ENCODE results near the gene EP300.
A peak's percentile ranks its signal among the peaks of the same experiment; 100 is the strongest.
"Not testable (repeated sequence)": the region's sequence is repeated elsewhere in the genome, so short reads cannot be mapped to it uniquely, and the experiment has no call there.

The EP300 gene

DNA sequence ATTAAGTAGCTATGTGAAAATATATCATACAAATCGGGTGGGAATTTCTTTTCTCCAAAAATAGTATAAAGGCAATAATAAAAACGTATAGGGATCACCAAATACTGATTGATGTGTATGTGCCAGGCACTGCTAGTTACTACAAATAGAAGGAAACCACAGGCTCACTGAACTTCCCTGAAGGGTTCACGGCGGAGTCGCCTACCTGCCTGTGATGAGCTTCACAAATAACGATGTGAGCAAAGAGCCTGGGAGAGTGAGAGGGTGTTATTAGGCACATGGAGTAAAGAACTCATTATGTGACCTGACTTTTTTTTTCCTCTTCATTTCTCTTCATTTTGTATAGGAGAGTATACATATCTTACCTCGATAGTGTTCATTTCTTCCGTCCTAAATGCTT, 76.8 kb downstream of the EP300 start:
- no peak for DNase-seq

GRCh38 chr22:41171996-41172395, 79.6 kb downstream of the EP300 start:
- no peak for DNase-seq

DNA sequence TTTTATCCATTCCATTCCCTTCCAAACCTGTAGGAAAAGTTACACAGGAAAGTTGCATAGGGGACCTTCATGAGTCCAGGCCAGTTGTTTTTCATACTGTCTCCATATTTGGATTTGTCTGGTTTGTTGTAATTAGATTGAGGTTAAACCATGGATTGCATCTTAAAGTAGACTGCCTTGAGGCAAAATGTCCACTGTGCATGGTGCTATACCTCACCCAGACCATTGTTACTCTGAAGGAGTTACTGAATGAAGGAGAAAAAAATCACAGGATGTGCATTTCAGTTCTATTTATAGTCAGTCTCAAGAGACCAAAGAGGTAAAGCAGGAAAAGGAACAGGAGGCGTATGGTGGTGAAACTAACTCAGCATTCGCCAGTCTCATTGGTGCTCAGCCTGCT, 83.2 kb downstream of the EP300 start:
- no peak for DNase-seq

- no peak for DNase-seq
These were observed 84.7 kb downstream of the EP300 start for GRCh38 chr22:41177040-41177621.

DNA sequence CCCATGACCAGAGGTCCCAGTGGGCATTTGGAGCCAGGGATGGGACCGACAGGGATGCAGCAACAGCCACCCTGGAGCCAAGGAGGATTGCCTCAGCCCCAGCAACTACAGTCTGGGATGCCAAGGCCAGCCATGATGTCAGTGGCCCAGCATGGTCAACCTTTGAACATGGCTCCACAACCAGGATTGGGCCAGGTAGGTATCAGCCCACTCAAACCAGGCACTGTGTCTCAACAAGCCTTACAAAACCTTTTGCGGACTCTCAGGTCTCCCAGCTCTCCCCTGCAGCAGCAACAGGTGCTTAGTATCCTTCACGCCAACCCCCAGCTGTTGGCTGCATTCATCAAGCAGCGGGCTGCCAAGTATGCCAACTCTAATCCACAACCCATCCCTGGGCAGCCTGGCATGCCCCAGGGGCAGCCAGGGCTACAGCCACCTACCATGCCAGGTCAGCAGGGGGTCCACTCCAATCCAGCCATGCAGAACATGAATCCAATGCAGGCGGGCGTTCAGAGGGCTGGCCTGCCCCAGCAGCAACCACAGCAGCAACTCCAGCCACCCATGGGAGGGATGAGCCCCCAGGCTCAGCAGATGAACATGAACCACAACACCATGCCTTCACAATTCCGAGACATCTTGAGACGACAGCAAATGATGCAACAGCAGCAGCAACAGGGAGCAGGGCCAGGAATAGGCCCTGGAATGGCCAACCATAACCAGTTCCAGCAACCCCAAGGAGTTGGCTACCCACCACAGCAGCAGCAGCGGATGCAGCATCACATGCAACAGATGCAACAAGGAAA, 85.4 kb downstream of the EP300 start:
- no peak for DNase-seq

DNA sequence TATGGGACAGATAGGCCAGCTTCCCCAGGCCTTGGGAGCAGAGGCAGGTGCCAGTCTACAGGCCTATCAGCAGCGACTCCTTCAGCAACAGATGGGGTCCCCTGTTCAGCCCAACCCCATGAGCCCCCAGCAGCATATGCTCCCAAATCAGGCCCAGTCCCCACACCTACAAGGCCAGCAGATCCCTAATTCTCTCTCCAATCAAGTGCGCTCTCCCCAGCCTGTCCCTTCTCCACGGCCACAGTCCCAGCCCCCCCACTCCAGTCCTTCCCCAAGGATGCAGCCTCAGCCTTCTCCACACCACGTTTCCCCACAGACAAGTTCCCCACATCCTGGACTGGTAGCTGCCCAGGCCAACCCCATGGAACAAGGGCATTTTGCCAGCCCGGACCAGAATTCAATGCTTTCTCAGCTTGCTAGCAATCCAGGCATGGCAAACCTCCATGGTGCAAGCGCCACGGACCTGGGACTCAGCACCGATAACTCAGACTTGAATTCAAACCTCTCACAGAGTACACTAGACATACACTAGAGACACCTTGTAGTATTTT, 86.1 kb downstream of the EP300 start:
- DNase-seq, result no peak

GRCh38 chr22:41180362-41180761, 88.0 kb downstream of the EP300 start:
- DNase-seq, result not testable (repeated sequence)

DNA sequence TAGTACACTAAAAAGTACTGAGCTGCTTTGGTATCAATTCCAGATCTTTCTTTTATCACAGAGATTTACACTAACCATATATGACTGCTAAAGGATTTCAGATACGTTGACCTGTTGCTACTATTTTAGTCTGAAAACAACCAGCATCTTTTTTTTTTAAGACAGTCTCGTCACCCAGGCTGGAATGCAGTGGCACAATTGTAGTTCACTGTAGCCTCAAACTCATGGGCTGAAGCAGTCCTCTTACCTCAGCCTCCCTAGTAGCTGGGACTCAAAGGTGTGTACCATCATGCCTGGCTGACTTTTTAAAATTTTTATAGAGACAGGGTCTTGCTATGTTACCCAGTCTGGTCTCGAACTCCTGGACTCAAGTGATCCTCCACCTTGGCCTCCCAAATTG, 88.5 kb downstream of the EP300 start:
- DNase-seq, result no peak

- DNase-seq, result no peak
These were observed 89.2 kb downstream of the EP300 start for GRCh38 chr22:41181349-41182241.

GRCh38 chr22:41184679-41185078, 92.3 kb downstream of the EP300 start:
- no peak for DNase-seq

GRCh38 chr22:41191467-41191866, 99.1 kb downstream of the EP300 start:
- DNase-seq, result no peak

DNA sequence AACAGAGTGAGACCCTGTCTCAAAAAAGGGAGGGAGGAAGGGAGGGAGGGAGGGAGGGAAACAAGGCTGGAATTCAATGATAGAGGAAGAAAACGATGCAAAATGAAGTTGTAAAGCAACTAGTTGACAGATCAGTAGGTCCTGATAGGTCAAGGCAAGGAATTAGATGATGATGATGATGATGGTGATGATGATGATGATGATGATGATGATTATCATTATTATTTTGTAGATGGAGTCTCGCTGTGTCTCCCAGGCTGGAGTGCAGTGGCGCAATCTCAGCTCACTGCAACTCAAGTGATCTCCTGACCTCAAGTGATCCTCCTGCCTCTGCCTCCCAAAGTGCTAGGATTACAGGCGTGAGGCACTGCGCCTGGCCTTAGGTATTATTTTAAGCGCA, 101.4 kb downstream of the EP300 start:
- DNase-seq, result no peak

- DNase-seq, result no peak
These were observed 104.9 kb downstream of the EP300 start for GRCh38 chr22:41197038-41197972.

GRCh38 chr22:41198027-41198580, 105.7 kb downstream of the EP300 start:
- no peak for DNase-seq

DNA sequence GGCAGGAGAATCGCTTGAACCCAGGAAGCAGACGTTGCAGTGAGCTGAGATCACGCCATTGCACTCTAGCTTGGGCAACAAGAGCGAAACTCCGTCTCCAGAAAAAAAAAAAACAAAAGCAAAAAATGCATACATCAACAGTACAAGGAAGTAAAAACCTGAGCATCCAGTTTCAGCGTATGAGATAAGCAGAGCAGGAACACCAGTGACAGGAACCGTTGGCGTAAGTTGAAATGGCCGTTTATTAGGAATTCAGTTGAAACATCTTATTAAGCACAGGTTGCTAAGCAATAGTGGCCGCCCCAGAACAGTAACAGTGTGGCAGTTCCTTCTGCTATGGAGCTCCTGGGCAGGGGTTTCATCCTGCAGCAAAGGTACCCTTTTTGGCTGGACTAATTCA, 108.7 kb downstream of the EP300 start:
- no peak for DNase-seq

GRCh38 chr22:41203118-41203517, 110.7 kb downstream of the EP300 start:
- DNase-seq, result no peak

GRCh38 chr22:41204066-41204465, 111.7 kb downstream of the EP300 start:
- no peak for DNase-seq

DNA sequence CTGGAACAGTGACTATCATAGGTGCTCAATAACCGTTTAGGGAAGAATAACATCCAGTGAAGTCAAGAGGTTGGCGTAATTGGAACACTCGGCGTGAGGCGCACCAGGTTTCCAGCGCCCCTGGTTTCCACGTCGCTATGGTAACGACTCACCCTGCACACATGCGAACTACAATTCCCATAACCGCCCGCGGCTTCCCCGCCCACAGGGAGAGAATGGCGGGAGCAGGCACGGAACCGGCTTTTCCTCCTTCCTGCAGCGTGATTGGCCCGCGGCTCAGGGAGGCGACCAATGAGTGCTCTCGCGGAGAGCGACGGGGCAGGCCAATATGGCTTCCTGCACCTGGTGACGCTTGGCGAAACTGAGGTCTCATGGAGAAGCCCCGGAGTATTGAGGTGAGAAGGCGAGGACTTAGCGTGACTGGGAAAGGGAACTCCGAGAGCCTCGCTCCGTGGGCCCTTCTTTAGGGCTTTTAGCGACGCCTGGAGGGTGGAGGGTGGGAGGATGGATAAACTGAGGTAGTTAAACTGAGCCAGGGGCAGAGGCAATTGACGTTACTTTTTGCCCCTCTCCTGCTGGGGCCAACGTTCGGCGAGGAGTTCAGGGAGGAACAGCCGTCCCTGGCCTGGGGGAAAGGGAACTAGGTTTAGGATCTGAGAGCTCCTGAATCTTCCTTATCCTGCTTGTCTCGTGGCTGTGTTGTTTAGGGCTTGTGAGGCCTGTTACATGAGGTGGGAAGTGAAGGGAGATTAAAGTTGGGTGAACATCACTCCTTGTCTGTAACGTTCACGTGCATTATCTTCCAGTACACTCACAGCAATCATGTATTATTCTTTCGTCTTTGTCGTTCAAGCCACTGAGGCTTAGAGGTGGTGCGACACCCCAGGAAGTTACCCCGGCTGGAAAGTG, 112.9 kb downstream of the EP300 start, which contains the start of gene L3MBTL2:
Gene L3MBTL2, plus strand, starts transcription at position 321 of the 909 bp plus-strand sequence. Its CDS starts 51 bp downstream, at position 372.
- DNase-seq, result peak; percentile 69

GRCh38 chr22:41206719-41207118, 114.3 kb downstream of the EP300 start:
- DNase-seq, result no peak

GRCh38 chr22:41215409-41215808, 123.0 kb downstream of the EP300 start:
- DNase-seq, result no peak

GRCh38 chr22:41215926-41216325, 123.5 kb downstream of the EP300 start:
- no peak for DNase-seq

Data from SIG-M5 (cell line).